Lower leg skin (tissue), 4 donors: ENCODE results near the gene SERPINA3. TPM values are rescaled to one million over a fixed set of nuclear protein-coding genes. Genes with fewer than 3 reads are reported as not detected.

Source experiments
- DNase-seq, 2 donors: peaks; one replicate each; pipeline ENCODE4 v3.0.0-alpha.2; 2019; ENCODE audit warnings: low spot score in 2 of 2
- H3K4me3 ChIP-seq: fragments of 200-600 bp; sonication (generic); 2 replicates; pipeline ENCODE4 v1.5.1; 2017; ENCODE audit warnings: mild to moderate bottlenecking, low read depth; ENCODE audit not compliant: poor library complexity, severe bottlenecking
- POLR2A ChIP-seq, 2 donors: fragments of 450-650 bp; IDR thresholded peaks; one replicate each; pipeline ENCODE4 v1.6.1; 2016 to 2017; ENCODE audit warnings: antibody characterized with exemption in 2 of 2, mild to moderate bottlenecking in 1 of 2, moderate library complexity in 1 of 2
- WGBS, 2 donors: methylation state at CpG; one replicate each; pipeline ENCODE4 v1.1.5; 2018; 5-methylcytosine and 5-hydroxymethylcytosine counted together
- intact Hi-C: fragments of 100-400 bp; cut with DNase I; formaldehyde crosslinking; loops from one replicate; pipeline ENCODE4 v1.15.0; 2023; ENCODE audit warnings: low total_unique reads
- total RNA-seq, 4 donors: library from RNA; depleted of rRNA; stranded (reverse); fragments of >200 nt; gene quantifications; one replicate each; pipeline ENCODE4 v1.1.0, GENCODE V29; 2016
- TF ChIP-seq, protein P1 (sequence below), 3 donors: fragments of 450-650 bp; IDR thresholded peaks; one replicate each; pipeline ENCODE4 v1.5.1; 2016; ENCODE audit warnings: antibody characterized with exemption in 3 of 3, mild to moderate bottlenecking in 3 of 3, moderate library complexity in 2 of 3

Gene SERPINA3
- total RNA-seq, 4 donors from 2014 or later, result 9.9 to 95.8 (median 25.7) TPM

- intact Hi-C loops, result no loop called here
- H3K4me3 ChIP-seq, result no peak overlapping the region
- TF ChIP-seq, protein P1, sequence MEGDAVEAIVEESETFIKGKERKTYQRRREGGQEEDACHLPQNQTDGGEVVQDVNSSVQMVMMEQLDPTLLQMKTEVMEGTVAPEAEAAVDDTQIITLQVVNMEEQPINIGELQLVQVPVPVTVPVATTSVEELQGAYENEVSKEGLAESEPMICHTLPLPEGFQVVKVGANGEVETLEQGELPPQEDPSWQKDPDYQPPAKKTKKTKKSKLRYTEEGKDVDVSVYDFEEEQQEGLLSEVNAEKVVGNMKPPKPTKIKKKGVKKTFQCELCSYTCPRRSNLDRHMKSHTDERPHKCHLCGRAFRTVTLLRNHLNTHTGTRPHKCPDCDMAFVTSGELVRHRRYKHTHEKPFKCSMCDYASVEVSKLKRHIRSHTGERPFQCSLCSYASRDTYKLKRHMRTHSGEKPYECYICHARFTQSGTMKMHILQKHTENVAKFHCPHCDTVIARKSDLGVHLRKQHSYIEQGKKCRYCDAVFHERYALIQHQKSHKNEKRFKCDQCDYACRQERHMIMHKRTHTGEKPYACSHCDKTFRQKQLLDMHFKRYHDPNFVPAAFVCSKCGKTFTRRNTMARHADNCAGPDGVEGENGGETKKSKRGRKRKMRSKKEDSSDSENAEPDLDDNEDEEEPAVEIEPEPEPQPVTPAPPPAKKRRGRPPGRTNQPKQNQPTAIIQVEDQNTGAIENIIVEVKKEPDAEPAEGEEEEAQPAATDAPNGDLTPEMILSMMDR (IDR thresholded peaks at IDR 0.05), result no peak
- no peak for TF ChIP-seq POLR2A (IDR thresholded peaks at IDR 0.05)
- 82 to 86% methylated on average over 3 of the region's 3 CpGs for WGBS, 2 donors
- peak in 1 of 2 donors; percentile 54 for DNase-seq
Observed at GRCh38 chr14:94650444-94650775, 38.2 kb downstream of the SERPINA3 start.

GRCh38 chr14:94650806-94651805, 38.9 kb downstream of the SERPINA3 start:
- WGBS, 2 donors, result 65 to 74% methylated on average over 9 of the region's 9 CpGs
- intact Hi-C loops, result no loop called here
- no peak overlapping the region for H3K4me3 ChIP-seq
- peak in 1 of 2 donors; percentile 46 for DNase-seq
- no peak for TF ChIP-seq POLR2A (IDR thresholded peaks at IDR 0.05)
- TF ChIP-seq, protein P1 (IDR thresholded peaks at IDR 0.05), result no peak

DNA sequence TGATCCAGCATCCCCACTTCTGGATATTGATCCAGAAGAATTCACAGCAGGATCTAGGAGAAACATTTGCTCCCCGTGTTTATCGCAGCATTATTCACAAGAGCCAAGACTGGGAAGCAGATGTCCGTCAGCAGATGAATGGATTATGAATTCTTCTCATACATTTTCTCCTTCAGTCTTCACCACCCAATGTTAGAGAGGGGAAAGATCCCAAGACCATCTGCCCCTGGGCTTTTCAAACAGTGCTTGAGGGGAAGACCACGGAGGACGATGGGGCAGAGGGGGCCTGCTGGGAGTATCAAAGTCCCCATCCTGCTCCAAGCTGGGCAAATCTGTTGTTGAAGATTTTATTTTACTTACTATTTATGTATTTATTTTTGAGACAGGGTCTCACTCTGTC, 41.1 kb downstream of the SERPINA3 start:
- 61 to 72% methylated on average over 5 of the region's 5 CpGs for WGBS, 2 donors
- DNase-seq, result peak in 1 of 2 donors; percentile 5
- TF ChIP-seq POLR2A (IDR thresholded peaks at IDR 0.05), result no peak
- TF ChIP-seq, protein P1 (IDR thresholded peaks at IDR 0.05), result no peak
- intact Hi-C loops, result no loop called here
- no peak overlapping the region for H3K4me3 ChIP-seq

DNA sequence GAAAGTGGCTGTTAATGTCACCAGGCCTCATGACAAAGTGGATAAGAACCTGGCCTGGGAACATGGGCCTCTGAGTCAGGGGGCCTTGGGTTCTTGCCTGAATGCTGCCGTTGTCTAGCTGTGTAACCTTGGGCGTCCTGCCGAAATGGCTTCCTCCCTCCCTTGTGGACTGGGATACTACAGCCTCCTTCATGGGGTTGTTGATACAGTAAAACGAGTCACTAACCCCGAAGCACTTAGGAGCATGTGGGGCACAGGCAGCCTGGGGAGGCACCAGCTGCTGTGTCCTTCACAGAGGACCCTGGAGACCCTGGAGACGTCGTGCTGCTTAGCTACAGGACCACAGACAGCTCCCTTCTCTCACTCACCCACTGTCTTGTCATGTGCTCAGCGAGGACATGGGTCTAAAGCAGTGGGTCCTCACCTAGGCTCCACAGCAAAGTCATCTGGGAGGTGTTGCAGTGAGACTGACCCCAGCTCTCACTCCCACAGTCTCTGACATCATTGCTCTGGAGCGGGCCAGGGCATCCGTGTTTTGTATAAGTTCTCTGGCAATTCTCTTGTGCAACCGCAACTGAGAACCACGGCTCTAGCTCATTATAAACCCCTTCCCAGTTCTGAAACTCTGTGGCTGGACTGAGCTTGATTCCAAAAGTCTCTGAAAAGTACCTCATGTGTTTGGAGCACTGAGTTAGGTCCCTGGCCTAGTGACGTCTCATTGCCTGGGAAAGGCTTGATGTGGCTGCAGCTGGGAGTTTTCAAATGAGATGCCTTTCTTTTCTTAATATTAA, 42.1 kb downstream of the SERPINA3 start:
- TF ChIP-seq, protein P1 (IDR thresholded peaks at IDR 0.05), result no peak
- TF ChIP-seq POLR2A (IDR thresholded peaks at IDR 0.05), result no peak

DNA sequence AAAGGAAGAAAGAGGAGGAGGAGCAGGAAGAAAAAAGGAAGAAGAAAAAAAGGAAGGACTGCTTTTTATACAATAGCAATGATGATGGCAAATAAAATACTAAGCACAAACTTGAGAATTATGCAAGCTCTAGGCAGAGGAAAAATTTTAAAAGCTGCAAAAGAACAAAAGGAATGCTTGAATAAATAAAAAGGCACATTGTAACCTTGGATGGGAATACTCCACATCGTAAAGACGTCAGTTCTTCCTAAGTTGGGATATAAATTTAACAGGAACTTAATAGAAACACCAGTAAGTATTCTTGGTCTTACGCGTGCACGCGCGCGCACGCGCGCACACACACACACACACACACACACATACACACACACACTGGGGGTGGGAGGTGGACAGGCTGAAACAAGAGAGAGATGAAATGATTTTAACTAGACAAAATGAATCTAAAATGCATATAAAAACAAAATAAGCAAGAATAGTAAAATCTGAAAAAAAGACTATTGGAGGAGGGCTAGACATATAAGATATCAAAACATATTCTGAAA, 43.0 kb downstream of the SERPINA3 start:
- DNase-seq, result no peak
- WGBS, 2 donors, result 52 to 58% methylated on average over 11 of the region's 11 CpGs
- no peak overlapping the region for H3K4me3 ChIP-seq
- intact Hi-C loops, result no loop called here
- TF ChIP-seq, protein P1 (IDR thresholded peaks at IDR 0.05), result no peak
- TF ChIP-seq POLR2A (IDR thresholded peaks at IDR 0.05), result no peak

More for the DNA sequence above, 42.1 kb downstream of the SERPINA3 start:
- intact Hi-C loops, result no loop called here
- DNase-seq, result peak in 1 of 2 donors; percentile 48
- 67 to 76% methylated on average over 13 of the region's 13 CpGs for WGBS, 2 donors
- no peak overlapping the region for H3K4me3 ChIP-seq
